ENCODE data around the gene TTN.

Gene TTN

GRCh38 chr2:178630581-178630980 is 176.6 kb downstream of the TTN start:
- H3K27ac ChIP-seq (ENCODE audit: low read length) = no peak overlapping the region
- H3K27me3 ChIP-seq (replicated peaks; ENCODE audit: insufficient read depth, low read length) = no peaks in the 10 kb centered on the region
- H3K4me3 ChIP-seq (ENCODE audit: low read length) = no peak overlapping the region
- no peak overlapping the region for H3K9ac ChIP-seq (ENCODE audit: low read length)
- no peaks in the 10 kb centered on the region for H3K9me2 ChIP-seq (replicated peaks; ENCODE audit: insufficient read depth, low read length)
- H3K4me2 ChIP-seq (ENCODE audit: low read depth, low read length) = no peak overlapping the region
- no peaks in the 10 kb centered on the region for H3K79me2 ChIP-seq (ENCODE audit: low read length)
- TF ChIP-seq EZH2 (optimal IDR thresholded peaks at IDR 0.05; ENCODE audit: low read depth, low read length) = no peak
- TF ChIP-seq EZH2phosphoT487 (IDR thresholded peaks at IDR 0.05; ENCODE audit: low read length) = no peak
- no peak for TF ChIP-seq CTCF (IDR thresholded peaks at IDR 0.05; ENCODE audit: low read length)
- H3K4me1 ChIP-seq (ENCODE audit: low read length) = no peaks in the 10 kb centered on the region
- no peaks in the 10 kb centered on the region for H3F3A ChIP-seq (ENCODE audit: insufficient read depth, low read length)
- no peak overlapping the region for H2AFZ ChIP-seq (ENCODE audit: low read length)
- no peak for DNase-seq
- no peaks in the 10 kb centered on the region for H4K20me1 ChIP-seq (ENCODE audit: insufficient read depth, low read length)
- H3K9me3 ChIP-seq (replicated peaks; ENCODE audit: insufficient read depth, low read length) = no peaks in the 10 kb centered on the region
- H3K36me3 ChIP-seq (replicated peaks; ENCODE audit: insufficient read depth, low read length) = no peaks in the 10 kb centered on the region

GRCh38 chr2:178629463-178629862 is 177.8 kb downstream of the TTN start:
- Histone ChIP-seq H3K36me3 (replicated peaks; ENCODE audit: insufficient read depth, low read length) (no peaks in the 10 kb centered on the region), H3K9me3 (replicated peaks; ENCODE audit: insufficient read depth, low read length) (no peaks in the 10 kb centered on the region), H3K79me2 (ENCODE audit: low read length) (no peaks in the 10 kb centered on the region), H3K9me2 (replicated peaks; ENCODE audit: insufficient read depth, low read length) (no peaks in the 10 kb centered on the region), H3K27me3 (replicated peaks; ENCODE audit: insufficient read depth, low read length) (no peaks in the 10 kb centered on the region), H4K20me1 (ENCODE audit: insufficient read depth, low read length) (no peaks in the 10 kb centered on the region), H3K27ac (ENCODE audit: low read length) (no peak overlapping the region), H3K9ac (ENCODE audit: low read length) (no peak overlapping the region), H3K4me1 (ENCODE audit: low read length) (no peaks in the 10 kb centered on the region), H2AFZ (ENCODE audit: low read length) (no peak overlapping the region), H3K4me3 (ENCODE audit: low read length) (no peak overlapping the region), H3K4me2 (ENCODE audit: low read depth, low read length) (no peak overlapping the region), H3F3A (ENCODE audit: insufficient read depth, low read length) (no peaks in the 10 kb centered on the region)
- DNase-seq = no peak
- no peak for TF ChIP-seq EZH2phosphoT487 (IDR thresholded peaks at IDR 0.05; ENCODE audit: low read length)
- no peak for TF ChIP-seq CTCF (IDR thresholded peaks at IDR 0.05; ENCODE audit: low read length)
- TF ChIP-seq EZH2 (optimal IDR thresholded peaks at IDR 0.05; ENCODE audit: low read depth, low read length) = no peak

GRCh38 chr2:178628605-178629004 is 178.6 kb downstream of the TTN start:
- Histone ChIP-seq H3K79me2 (ENCODE audit: low read length) (no peaks in the 10 kb centered on the region), H3K9ac (ENCODE audit: low read length) (no peak overlapping the region), H4K20me1 (ENCODE audit: insufficient read depth, low read length) (no peaks in the 10 kb centered on the region), H3K36me3 (replicated peaks; ENCODE audit: insufficient read depth, low read length) (no peaks in the 10 kb centered on the region), H3K4me2 (ENCODE audit: low read depth, low read length) (no peak overlapping the region), H3F3A (ENCODE audit: insufficient read depth, low read length) (no peaks in the 10 kb centered on the region), H3K9me2 (replicated peaks; ENCODE audit: insufficient read depth, low read length) (no peaks in the 10 kb centered on the region), H3K27me3 (replicated peaks; ENCODE audit: insufficient read depth, low read length) (no peaks in the 10 kb centered on the region), H3K9me3 (replicated peaks; ENCODE audit: insufficient read depth, low read length) (no peaks in the 10 kb centered on the region), H3K4me1 (ENCODE audit: low read length) (no peaks in the 10 kb centered on the region), H2AFZ (ENCODE audit: low read length) (no peak overlapping the region), H3K4me3 (ENCODE audit: low read length) (no peak overlapping the region), H3K27ac (ENCODE audit: low read length) (no peak overlapping the region)
- no peak for DNase-seq
- no peak for TF ChIP-seq EZH2phosphoT487 (IDR thresholded peaks at IDR 0.05; ENCODE audit: low read length)
- TF ChIP-seq CTCF (IDR thresholded peaks at IDR 0.05; ENCODE audit: low read length) = no peak
- no peak for TF ChIP-seq EZH2 (optimal IDR thresholded peaks at IDR 0.05; ENCODE audit: low read depth, low read length)
